WTC11 (cell line): ENCODE results near the gene MEAF6. TPM values are rescaled to one million over a fixed set of nuclear protein-coding genes. Genes with fewer than 3 reads are reported as not detected.

Source experiments
- CDX4 ChIP-seq: fragments of 250-450 bp; sonication (Bioruptor Pico); IDR thresholded peaks from 2 replicates; pipeline ENCODE4 v1.9.0; 2021; ENCODE audit warnings: moderate library complexity, mild to moderate bottlenecking, inconsistent platforms, borderline replicate concordance
- CREM ChIP-seq: sonication (generic); formaldehyde crosslinking; IDR thresholded peaks from 2 replicates; pipeline ENCODE4 v1.8.1; 2022; ENCODE audit warnings: mild to moderate bottlenecking, missing genetic modification reagents, moderate library complexity
- EMX1 ChIP-seq: fragments of 250-450 bp; sonication (Bioruptor Pico); IDR thresholded peaks from 2 replicates; pipeline ENCODE4 v1.8.0; 2021; ENCODE audit warnings: mild to moderate bottlenecking
- IRF2 ChIP-seq: sonication (generic); formaldehyde crosslinking; IDR thresholded peaks from 2 replicates; pipeline ENCODE4 v1.8.0; 2022; ENCODE audit warnings: low read depth, missing genetic modification reagents, borderline replicate concordance
- KAT7 ChIP-seq: sonication (generic); formaldehyde crosslinking; IDR thresholded peaks from 2 replicates; pipeline ENCODE4 v1.8.1; 2023; ENCODE audit warnings: missing genetic modification reagents, mild to moderate bottlenecking, borderline replicate concordance
- NFYB ChIP-seq: sonication (generic); formaldehyde crosslinking; conservative IDR thresholded peaks from 2 replicates; pipeline ENCODE4 v1.8.0; 2022; ENCODE audit warnings: low read depth, missing genetic modification reagents
- NR1H2 ChIP-seq: sonication (generic); formaldehyde crosslinking; IDR thresholded peaks from 2 replicates; pipeline ENCODE4 v1.9.0; 2021; ENCODE audit warnings: mild to moderate bottlenecking, moderate library complexity, missing genetic modification reagents
- NR2C2 ChIP-seq: sonication (generic); formaldehyde crosslinking; IDR thresholded peaks from 2 replicates; pipeline ENCODE4 v1.8.0; 2022; ENCODE audit warnings: mild to moderate bottlenecking, missing genetic modification reagents
- SMAD4 ChIP-seq: sonication (generic); formaldehyde crosslinking; IDR thresholded peaks from 2 replicates; pipeline ENCODE4 v1.8.0; 2022; ENCODE audit warnings: mild to moderate bottlenecking, missing genetic modification reagents
- SP1 ChIP-seq: sonication (generic); formaldehyde crosslinking; conservative IDR thresholded peaks from 2 replicates; pipeline ENCODE4 v1.8.1; 2022; ENCODE audit warnings: missing genetic modification reagents
- ZBTB21 ChIP-seq: sonication (generic); formaldehyde crosslinking; IDR thresholded peaks from 2 replicates; pipeline ENCODE4 v1.8.1; 2023; ENCODE audit warnings: mild to moderate bottlenecking, missing genetic modification reagents, borderline replicate concordance
- ZNF121 ChIP-seq: sonication (generic); formaldehyde crosslinking; IDR thresholded peaks from 2 replicates; pipeline ENCODE4 v1.8.0; 2023; ENCODE audit warnings: missing genetic modification reagents
- ZNF138 ChIP-seq: sonication (generic); formaldehyde crosslinking; conservative IDR thresholded peaks from 2 replicates; pipeline ENCODE4 v1.8.1; 2022; ENCODE audit warnings: mild to moderate bottlenecking, moderate library complexity, missing genetic modification reagents
- ZNF232 ChIP-seq: sonication (generic); formaldehyde crosslinking; IDR thresholded peaks from 2 replicates; pipeline ENCODE4 v1.8.0; 2022; ENCODE audit warnings: mild to moderate bottlenecking, missing genetic modification reagents
- ZNF396 ChIP-seq: fragments of 250-450 bp; sonication (Bioruptor Pico); IDR thresholded peaks from 2 replicates; pipeline ENCODE4 v1.8.0; 2021; ENCODE audit warnings: mild to moderate bottlenecking, moderate library complexity, borderline replicate concordance
- ZNF423 ChIP-seq: fragments of 250-450 bp; sonication (Bioruptor Pico); IDR thresholded peaks from 2 replicates; pipeline ENCODE4 v2.1.2; 2022; ENCODE audit warnings: mild to moderate bottlenecking, moderate library complexity
- total RNA-seq: library from RNA; stranded (reverse); gene quantifications from 3 replicates; pipeline ENCODE4 v1.2.3, GENCODE V29; 2021
- TF ChIP-seq, protein P1 (sequence below): sonication (generic); formaldehyde crosslinking; IDR thresholded peaks from 2 replicates; pipeline ENCODE4 v1.8.1; 2023; ENCODE audit warnings: mild to moderate bottlenecking, missing genetic modification reagents
- TF ChIP-seq, protein P2 (sequence below): fragments of 250-450 bp; sonication (Bioruptor Pico); conservative IDR thresholded peaks from 2 replicates; pipeline ENCODE4 v1.9.0; 2021; ENCODE audit warnings: mild to moderate bottlenecking
- TF ChIP-seq, protein P3 (sequence below): sonication (generic); formaldehyde crosslinking; IDR thresholded peaks from 2 replicates; pipeline ENCODE4 v1.8.1; 2023; ENCODE audit warnings: mild to moderate bottlenecking, missing genetic modification reagents
- TF ChIP-seq, protein P4 (sequence below): sonication (generic); formaldehyde crosslinking; IDR thresholded peaks from 2 replicates; pipeline ENCODE4 v1.8.1; 2023; ENCODE audit warnings: mild to moderate bottlenecking, missing genetic modification reagents, borderline replicate concordance
- TF ChIP-seq, protein P5 (sequence below): sonication (generic); formaldehyde crosslinking; IDR thresholded peaks from 2 replicates; pipeline ENCODE4 v1.8.0; 2023; ENCODE audit warnings: missing genetic modification reagents, mild to moderate bottlenecking, borderline replicate concordance
- TF ChIP-seq, protein P6 (sequence below): sonication (generic); formaldehyde crosslinking; IDR thresholded peaks from 2 replicates; pipeline ENCODE4 v1.8.1; 2022; ENCODE audit warnings: low read depth, missing genetic modification reagents, borderline replicate concordance

MEAF6 gene
- total RNA-seq, 1 experiment from 2014 or later = 37.4 TPM

GRCh38 chr1:37514350-37515184 is at the start of gene MEAF6 (continued):
- TF ChIP-seq, protein P1, sequence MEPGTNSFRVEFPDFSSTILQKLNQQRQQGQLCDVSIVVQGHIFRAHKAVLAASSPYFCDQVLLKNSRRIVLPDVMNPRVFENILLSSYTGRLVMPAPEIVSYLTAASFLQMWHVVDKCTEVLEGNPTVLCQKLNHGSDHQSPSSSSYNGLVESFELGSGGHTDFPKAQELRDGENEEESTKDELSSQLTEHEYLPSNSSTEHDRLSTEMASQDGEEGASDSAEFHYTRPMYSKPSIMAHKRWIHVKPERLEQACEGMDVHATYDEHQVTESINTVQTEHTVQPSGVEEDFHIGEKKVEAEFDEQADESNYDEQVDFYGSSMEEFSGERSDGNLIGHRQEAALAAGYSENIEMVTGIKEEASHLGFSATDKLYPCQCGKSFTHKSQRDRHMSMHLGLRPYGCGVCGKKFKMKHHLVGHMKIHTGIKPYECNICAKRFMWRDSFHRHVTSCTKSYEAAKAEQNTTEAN (CRISPR knock-in tag) = no peak
- no peak for TF ChIP-seq NR2C2 (CRISPR knock-in tag)
- TF ChIP-seq CREM = 0 out of 2 replicates have a peak, but pooled peaks have one; percentile 65
- TF ChIP-seq, protein P2, sequence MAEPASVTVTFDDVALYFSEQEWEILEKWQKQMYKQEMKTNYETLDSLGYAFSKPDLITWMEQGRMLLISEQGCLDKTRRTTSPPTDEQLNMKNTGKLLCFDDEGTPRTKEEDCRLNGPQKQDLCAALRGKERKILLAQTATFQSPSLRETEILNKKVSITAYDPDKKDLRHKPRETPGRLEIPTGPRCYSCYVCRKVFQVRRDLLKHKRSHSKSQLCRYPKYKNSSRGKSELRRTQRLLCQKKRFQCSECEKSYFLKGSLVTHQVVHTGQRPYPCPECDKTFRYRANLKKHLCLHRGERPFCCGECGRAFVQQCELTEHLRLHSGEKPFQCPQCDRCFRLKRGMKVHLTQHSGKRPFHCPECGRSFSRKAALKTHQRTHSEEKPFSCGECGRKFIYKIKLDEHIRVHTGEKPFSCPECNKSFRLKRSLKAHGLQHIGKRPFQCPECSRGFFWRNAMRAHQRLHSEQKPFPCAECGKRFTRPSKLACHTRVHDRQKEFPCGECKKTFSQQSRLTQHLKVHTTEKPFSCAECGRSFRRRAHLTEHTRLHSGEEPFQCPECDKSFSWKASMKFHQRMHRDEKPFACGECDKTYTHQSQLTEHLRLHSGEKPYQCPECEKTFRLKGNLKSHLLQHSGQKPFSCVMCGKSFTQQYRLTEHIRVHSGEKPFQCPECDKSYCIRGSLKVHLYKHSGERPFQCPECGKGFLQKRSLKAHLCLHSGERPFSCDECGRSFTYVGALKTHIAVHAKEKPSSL (CRISPR knock-in tag) = no peak
- no peak for TF ChIP-seq EMX1
- no peak for TF ChIP-seq ZNF138 (CRISPR knock-in tag)
- no peak for TF ChIP-seq ZBTB21 (CRISPR knock-in tag)
- TF ChIP-seq, protein P3, sequence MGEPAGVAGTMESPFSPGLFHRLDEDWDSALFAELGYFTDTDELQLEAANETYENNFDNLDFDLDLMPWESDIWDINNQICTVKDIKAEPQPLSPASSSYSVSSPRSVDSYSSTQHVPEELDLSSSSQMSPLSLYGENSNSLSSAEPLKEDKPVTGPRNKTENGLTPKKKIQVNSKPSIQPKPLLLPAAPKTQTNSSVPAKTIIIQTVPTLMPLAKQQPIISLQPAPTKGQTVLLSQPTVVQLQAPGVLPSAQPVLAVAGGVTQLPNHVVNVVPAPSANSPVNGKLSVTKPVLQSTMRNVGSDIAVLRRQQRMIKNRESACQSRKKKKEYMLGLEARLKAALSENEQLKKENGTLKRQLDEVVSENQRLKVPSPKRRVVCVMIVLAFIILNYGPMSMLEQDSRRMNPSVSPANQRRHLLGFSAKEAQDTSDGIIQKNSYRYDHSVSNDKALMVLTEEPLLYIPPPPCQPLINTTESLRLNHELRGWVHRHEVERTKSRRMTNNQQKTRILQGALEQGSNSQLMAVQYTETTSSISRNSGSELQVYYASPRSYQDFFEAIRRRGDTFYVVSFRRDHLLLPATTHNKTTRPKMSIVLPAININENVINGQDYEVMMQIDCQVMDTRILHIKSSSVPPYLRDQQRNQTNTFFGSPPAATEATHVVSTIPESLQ (CRISPR knock-in tag) = no peak
- no peak for TF ChIP-seq ZNF423 (CRISPR knock-in tag)
- no peak for TF ChIP-seq NFYB (CRISPR knock-in tag)
- TF ChIP-seq, protein P4, sequence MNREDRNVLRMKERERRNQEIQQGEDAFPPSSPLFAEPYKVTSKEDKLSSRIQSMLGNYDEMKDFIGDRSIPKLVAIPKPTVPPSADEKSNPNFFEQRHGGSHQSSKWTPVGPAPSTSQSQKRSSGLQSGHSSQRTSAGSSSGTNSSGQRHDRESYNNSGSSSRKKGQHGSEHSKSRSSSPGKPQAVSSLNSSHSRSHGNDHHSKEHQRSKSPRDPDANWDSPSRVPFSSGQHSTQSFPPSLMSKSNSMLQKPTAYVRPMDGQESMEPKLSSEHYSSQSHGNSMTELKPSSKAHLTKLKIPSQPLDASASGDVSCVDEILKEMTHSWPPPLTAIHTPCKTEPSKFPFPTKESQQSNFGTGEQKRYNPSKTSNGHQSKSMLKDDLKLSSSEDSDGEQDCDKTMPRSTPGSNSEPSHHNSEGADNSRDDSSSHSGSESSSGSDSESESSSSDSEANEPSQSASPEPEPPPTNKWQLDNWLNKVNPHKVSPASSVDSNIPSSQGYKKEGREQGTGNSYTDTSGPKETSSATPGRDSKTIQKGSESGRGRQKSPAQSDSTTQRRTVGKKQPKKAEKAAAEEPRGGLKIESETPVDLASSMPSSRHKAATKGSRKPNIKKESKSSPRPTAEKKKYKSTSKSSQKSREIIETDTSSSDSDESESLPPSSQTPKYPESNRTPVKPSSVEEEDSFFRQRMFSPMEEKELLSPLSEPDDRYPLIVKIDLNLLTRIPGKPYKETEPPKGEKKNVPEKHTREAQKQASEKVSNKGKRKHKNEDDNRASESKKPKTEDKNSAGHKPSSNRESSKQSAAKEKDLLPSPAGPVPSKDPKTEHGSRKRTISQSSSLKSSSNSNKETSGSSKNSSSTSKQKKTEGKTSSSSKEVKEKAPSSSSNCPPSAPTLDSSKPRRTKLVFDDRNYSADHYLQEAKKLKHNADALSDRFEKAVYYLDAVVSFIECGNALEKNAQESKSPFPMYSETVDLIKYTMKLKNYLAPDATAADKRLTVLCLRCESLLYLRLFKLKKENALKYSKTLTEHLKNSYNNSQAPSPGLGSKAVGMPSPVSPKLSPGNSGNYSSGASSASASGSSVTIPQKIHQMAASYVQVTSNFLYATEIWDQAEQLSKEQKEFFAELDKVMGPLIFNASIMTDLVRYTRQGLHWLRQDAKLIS (CRISPR knock-in tag) = no peak
- no peak for TF ChIP-seq NR1H2 (CRISPR knock-in tag)
- TF ChIP-seq SMAD4 = no peak
- TF ChIP-seq ZNF121 = no peak
- no peak for TF ChIP-seq CDX4
- no peak for TF ChIP-seq IRF2 (CRISPR knock-in tag)
- no peak for TF ChIP-seq ZNF396 (CRISPR knock-in tag)
- TF ChIP-seq, protein P5, sequence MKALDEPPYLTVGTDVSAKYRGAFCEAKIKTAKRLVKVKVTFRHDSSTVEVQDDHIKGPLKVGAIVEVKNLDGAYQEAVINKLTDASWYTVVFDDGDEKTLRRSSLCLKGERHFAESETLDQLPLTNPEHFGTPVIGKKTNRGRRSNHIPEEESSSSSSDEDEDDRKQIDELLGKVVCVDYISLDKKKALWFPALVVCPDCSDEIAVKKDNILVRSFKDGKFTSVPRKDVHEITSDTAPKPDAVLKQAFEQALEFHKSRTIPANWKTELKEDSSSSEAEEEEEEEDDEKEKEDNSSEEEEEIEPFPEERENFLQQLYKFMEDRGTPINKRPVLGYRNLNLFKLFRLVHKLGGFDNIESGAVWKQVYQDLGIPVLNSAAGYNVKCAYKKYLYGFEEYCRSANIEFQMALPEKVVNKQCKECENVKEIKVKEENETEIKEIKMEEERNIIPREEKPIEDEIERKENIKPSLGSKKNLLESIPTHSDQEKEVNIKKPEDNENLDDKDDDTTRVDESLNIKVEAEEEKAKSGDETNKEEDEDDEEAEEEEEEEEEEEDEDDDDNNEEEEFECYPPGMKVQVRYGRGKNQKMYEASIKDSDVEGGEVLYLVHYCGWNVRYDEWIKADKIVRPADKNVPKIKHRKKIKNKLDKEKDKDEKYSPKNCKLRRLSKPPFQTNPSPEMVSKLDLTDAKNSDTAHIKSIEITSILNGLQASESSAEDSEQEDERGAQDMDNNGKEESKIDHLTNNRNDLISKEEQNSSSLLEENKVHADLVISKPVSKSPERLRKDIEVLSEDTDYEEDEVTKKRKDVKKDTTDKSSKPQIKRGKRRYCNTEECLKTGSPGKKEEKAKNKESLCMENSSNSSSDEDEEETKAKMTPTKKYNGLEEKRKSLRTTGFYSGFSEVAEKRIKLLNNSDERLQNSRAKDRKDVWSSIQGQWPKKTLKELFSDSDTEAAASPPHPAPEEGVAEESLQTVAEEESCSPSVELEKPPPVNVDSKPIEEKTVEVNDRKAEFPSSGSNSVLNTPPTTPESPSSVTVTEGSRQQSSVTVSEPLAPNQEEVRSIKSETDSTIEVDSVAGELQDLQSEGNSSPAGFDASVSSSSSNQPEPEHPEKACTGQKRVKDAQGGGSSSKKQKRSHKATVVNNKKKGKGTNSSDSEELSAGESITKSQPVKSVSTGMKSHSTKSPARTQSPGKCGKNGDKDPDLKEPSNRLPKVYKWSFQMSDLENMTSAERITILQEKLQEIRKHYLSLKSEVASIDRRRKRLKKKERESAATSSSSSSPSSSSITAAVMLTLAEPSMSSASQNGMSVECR (CRISPR knock-in tag) = 0 out of 2 replicates have a peak, but pooled peaks have one; percentile 12
- TF ChIP-seq KAT7 (CRISPR knock-in tag) = no peak
- peak; percentile 81; the same call in 1 of the 2 replicates for TF ChIP-seq SP1 (CRISPR knock-in tag)
- TF ChIP-seq, protein P6, sequence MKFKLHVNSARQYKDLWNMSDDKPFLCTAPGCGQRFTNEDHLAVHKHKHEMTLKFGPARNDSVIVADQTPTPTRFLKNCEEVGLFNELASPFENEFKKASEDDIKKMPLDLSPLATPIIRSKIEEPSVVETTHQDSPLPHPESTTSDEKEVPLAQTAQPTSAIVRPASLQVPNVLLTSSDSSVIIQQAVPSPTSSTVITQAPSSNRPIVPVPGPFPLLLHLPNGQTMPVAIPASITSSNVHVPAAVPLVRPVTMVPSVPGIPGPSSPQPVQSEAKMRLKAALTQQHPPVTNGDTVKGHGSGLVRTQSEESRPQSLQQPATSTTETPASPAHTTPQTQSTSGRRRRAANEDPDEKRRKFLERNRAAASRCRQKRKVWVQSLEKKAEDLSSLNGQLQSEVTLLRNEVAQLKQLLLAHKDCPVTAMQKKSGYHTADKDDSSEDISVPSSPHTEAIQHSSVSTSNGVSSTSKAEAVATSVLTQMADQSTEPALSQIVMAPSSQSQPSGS (CRISPR knock-in tag) = no peak
- TF ChIP-seq ZNF232 (CRISPR knock-in tag) = peak; percentile 62; the same call in 1 of the 2 replicates
